ENCODE data around the gene ADGRL4.
"Not testable (repeated sequence)": the region's sequence is repeated elsewhere in the genome, so short reads cannot be mapped to it uniquely, and the experiment has no call there.

ADGRL4 gene

DNA sequence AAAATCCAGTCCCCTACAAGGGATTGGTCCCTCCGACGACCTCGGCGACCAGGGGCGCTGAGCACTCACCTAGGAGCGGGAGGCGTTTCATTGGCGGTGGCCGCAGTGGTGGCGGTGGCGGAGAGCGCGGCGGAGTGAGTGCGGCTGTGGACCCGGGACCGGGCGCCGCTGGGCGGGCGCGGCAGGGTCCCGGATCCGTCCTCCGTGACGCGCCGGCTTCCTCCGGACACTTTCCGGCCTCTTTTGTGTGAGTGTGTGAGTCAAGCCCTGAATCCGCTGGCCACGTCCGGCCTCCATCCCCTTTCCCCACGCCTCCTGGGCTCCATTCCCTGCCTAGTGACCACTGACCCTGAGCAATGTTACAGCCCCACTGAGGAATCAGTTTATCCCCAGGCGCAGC, at the start of gene ADGRL4:
TSS of gene ADGRL4 (minus strand) at position 167 of the 400 bp plus-strand sequence. CDS start at position 91, 76 bp downstream.
- DNase-seq, result no peak

DNA sequence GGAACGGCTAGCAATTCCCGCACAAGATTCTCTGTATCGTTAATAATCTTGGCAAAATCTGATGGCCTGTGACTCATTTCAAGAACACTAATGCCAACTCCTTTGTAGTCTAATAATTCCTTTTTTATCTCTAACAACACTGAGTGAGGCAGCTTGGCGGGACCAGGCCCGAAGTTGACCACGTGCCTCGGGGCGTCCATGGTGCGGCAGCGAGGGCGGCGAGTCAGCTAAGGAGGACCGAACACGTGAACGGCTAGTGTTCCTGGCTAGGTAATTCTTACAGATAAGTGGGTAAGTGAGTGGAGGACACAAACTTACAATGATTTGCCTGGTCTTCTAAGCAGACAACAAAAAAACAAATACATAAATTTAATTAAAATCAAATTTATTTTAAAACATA, 49.3 kb upstream of the ADGRL4 start:
- no peak for DNase-seq

DNA sequence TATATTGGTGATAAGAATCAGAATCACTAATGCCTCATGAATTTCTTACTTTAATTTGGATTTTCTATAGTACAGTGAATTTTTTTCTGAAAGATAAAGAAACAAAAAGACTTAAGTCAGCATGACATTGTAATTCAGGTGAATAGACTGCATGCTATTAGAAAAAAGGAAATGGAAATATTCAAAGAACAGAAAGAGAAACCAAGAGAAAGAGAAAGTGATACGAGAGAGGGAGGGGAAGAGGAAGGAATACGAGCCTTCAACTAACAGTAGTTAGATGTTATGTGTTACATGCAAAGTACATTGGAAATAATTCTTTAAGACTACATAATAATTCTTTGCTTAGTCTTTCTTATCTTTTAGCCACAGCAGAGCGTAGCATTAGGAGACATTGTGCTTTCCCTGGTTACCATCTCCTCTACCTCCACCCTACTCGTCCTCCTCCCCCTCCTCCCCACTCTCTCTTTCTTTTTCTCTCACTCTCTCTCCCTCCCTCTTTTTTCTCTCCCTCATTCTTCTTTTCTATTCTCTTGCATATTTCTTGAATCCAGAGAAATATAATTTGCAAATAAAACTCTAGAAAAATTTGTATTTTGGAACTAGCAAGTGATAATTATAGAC, 46.4 kb upstream of the ADGRL4 start:
- no peak for DNase-seq

DNA sequence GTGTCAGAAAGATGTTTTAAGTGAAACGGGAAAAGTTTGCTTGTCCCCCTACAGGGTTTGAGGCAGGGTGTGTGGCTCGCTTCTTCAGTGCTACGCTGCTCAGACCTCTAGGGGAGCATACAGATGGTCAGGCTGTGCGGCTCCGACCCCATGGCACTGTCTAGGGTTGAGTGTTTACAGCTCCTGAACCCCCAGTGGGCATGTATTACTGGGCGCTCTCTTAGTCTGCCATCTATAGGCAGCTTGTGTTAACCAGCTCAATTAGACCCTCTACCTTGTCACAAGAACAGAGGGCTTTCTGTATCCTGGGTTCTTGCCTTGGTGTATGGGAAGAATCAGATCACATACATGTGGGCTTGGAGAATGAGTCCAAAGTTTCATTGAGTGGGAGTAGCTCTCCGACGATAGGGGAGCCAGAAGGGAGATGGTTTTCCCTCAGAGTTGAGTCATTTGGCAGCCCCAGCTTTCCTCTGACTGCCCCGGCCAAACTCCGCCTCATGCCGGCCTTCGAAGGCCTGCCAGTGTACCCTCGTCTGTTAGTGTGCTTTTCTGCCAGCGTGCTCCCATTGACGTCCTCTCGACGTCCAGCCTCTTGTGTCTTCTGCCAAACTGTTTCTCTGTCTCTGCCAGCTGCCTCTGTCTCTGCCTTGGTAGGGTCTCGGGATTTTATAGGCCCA, 38.6 kb upstream of the ADGRL4 start:
- DNase-seq, result no peak

DNA sequence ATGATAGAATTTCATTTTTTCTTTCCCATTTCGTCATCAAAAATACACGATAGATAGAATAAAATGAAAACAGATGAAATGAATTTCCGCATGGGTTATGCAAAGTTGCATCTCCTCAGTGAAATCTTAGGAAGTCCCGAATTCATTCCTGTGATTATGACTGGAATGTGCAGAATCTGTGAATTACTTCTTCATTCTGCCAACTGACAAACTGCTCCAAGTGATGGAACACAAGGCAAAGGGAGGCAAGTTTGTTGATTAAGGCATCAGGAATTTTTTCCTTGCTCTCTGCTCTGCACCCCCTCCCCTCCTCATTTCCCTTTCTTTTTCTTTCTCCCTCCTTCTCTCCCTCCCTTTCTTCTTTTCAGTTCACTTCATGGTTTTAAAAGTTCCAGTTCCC, 37.0 kb upstream of the ADGRL4 start:
- DNase-seq, result no peak

DNA sequence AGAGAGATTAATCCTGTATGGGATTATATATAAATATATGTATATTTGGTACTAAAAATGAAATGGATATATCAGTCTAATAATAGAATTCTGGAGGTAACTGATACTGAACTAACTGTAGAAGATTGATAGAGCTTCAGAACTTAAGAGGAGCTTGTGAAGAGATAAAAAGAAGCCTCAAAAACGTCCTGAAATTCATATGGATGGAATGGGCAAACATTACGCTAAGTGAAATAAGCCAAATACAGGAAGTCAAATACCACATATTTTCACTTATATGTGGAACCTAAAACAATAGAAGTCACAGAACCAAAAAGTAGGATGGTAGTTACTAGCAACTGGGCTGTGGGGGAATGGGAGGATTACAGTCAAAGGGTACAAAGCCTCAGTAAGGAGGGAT, 36.0 kb upstream of the ADGRL4 start:
- DNase-seq, result no peak

DNA sequence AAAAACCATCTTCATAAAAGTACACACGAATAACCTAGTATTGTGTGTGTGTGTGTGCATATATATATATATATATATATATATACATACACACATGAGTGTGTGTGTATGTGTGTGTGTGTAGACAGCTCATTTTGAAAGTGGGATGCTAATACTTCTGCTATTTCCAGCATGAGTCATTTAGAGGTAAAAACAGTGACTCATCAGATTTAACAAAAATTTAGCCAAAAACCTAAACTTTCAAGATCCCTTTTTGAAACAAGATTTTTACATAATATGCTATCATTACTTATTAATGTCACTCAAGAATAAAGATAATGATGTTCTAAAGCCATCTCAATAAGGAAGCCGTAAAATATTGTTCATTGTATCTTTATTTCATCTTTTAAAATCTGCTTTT, 35.6 kb upstream of the ADGRL4 start:
- no peak for DNase-seq

DNA sequence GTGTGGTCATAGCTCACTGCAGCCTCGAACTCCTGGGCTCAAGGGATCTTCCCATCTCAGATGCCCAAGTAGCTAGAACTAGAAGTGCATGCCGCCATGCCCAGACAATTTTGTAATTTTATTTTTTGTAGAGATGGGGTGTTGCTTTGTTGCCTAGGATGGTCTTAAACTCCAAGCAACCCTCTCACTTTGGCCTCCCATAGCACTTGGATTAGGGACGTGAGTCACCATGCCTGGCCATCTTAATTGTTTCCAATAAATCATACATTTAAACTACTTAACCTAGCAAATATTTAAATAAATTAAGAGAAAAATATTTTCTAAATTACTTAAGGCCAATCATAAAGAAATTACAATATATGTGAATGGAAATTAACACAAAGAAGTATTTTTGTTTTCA, 35.1 kb upstream of the ADGRL4 start:
- DNase-seq, result no peak

DNA sequence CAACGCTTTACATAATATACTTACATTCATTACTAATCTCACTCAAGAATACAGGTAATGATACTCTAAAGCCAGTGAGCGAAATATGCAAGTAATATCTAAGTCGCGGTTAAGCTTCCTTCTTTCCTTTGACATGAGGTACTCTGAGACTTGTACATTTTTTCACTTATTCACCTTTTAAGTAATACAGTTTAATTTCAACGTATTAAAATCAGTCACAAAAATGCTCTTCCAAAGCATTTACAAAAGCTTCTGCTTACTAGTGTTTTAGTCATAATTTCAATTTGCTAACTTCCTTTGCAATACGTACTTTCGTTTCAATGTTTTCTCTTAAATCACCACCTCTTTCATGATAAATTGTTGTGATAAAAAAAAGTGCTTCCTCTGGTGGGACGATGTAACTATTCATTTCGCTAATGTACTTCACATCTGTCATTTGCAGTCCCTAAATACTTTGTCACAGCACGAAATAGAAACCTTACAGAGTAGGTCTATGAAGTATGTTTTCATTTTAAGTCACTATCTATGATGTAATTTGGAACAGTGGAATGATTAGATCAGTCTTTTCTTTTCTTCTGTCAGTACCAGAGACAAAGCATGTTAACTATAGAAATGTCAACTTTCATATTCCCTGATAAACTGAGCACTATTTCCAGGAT, 34.0 kb upstream of the ADGRL4 start:
- no peak for DNase-seq

DNA sequence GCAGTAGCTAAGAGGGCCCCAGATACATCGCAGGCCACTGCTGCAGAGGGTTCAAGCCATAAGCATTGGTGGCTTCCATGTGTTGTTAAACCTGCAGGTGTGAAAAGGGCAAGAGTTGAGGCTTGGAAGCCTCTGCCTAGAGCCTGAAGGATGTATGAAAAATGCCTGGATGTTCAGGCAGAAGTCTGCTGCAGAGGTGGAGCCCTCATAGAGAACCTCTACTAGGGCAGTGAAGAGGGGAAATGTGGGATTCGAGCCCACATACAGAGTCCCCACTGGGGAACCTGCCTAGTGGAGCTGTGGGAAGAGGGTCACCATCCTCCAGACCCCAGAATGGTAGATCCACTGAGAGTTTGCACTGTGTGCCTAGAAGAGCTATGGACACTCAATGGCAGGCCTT, 30.6 kb upstream of the ADGRL4 start:
- no peak for DNase-seq

DNA sequence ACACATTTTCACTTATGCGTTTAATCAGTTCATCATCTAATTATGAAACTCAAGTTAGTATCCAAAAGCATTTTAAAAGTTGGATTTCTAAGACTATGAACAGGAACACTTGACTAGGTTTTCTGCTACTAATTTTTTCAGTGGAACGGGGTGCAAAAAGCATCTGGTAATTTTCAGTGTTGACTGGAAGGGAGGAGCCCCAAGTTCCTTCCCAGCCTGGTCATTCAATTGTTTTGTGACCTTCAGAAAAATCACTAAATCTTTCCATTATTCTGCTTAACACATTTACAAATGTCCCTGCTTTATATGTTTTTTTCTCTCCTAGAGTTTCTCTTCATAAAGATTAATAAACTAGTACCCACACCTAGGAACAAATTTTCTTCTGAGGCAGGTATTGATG, 6.0 kb upstream of the ADGRL4 start:
- no peak for DNase-seq

DNA sequence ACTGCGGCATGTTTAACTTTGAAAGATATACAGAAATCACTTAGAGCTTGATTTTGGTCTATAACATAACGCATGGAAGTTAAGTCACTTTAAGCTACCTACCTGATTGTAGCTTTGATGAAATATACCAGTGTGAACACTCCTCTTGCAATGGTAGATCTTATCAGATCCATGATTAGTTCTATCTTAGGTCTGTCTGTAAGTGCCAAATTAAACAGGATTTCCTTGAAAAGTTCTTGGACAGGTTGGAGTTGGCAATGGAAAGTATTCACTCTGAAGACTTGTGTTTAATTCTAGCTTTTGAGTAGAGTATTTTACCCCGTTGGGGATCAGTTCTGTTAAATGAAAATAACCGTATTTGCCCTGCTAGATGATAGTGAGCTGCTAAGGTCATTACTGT, 4.1 kb upstream of the ADGRL4 start:
- no peak for DNase-seq

DNA sequence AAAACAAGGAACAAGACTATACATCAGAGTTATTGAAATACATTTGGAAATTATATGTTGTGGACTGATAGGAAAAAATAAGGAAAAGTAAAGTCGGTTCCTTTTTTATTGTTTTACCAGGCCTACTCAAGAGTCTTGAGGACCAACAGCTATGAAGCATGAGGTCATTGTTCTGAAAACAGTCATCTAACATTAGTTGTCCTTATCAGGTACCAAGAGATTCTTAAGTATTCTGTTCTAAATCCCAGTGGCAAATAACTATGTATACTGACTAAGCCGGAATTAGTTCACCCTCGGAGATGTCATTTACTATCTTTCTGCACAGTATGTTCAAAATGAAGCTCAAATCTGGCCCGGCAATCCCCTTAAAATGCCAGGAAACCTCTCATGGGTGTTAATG, 585 bp downstream of the ADGRL4 start:
- DNase-seq, result no peak

DNA sequence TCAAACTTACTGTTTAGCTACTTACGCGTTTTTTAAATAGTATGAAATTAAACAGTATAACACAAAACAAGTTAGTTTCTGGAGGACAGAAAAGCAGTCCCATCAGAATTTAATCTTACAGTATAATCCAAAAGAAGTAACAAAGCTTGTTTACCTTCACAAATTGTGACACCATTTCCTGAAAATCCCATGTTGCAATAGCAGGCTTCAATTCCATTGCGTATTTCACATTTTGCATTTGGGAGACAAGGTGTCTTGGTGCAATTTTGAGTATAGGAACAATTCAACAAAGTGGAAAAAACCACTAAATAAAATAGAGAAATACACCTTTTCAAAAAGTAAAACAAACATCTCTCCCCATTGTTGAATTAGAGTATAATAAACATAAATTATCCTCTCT, 1.6 kb downstream of the ADGRL4 start:
- DNase-seq, result no peak

DNA sequence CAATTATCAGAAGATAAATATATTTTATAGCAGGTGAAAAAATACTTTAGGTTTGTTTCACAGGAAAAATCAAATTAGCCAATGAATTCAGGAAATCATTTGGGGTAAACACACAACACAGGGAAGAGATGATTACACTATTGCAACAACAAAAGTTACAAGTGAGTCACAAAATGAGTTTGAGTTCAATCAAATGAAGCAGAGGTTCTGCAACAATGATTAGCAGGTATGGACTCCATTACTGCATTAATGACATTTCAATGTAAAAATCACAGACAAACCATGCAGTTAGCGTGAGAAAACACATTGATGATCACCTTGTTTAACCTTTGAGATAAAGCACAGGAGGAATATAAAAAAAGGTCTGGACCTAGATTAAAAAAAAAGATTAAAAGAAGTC, 9.7 kb downstream of the ADGRL4 start:
- no peak for DNase-seq

DNA sequence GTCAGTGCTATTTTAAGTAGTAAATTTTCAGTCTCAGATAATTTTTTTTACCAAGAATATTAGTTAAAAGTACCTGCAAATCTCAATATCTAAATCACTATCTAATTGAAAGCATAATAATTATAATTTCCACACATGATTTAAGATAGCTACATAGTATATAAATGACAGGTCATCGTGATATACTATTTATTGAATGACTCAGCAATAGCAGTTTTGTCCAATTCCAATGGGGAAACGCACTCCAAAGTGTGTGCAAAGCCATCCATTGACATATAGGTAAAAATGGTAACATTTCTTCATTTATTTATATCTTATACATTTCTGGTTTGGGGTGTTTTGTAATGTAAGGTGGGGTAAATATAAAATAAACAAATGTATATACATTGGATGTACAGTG, 19.5 kb downstream of the ADGRL4 start:
- DNase-seq, result no peak

DNA sequence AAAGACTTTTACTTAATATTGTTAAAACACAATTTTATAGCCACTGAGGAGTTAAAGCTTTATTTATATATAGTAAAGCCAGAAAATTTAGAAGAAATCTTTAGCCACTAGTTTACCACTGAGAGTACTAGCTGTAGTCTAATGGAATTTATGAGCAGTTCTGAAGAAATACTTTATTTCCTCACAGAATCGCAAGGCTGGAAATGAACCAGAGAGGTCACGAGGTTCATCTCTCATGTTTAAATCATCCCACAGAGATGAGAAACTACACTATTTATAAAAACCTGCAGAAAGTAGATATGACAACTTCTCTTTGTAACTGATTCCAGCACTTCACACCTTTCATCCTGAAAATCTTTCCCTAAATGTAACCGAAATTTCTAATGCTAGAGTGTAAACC, 26.0 kb downstream of the ADGRL4 start:
- DNase-seq, result no peak

DNA sequence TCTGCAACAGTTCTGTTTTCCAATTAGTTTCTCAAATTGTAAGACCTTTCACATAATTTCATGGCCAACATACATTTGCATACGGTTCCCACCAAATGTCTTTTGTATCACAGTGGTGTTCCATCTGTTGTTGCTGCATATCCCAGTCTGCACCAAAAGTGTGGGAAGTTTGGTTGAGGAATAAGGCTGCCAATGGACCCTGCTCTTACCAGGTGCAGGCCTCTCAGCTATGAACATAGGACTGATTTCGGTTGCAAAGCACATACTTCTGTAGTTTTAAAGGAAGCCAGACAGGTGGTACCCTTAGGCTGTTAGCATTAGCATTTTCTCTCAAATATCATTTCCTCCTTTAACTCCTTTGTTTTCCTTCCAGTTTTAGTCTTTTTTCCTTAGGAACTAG, 33.8 kb downstream of the ADGRL4 start:
- no peak for DNase-seq

DNA sequence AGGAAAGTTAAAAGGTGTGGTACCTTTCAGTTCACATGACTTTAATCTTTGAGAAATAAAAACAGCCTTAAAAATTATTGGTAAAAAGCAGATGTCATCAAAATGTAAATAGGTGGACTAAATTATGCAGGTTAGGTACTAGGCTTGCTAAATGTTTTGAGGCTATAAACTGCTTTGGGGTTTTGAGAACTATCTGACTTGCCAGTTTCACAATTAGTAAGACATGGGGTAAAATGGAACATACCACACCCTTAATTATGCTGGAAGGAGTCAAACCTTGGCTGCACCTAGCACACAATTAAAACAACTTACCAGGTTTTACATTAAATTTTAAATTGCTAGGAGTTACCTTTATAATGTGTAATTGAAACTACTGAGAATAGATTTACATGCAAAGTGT, 39.4 kb downstream of the ADGRL4 start:
- not testable (repeated sequence) for DNase-seq

DNA sequence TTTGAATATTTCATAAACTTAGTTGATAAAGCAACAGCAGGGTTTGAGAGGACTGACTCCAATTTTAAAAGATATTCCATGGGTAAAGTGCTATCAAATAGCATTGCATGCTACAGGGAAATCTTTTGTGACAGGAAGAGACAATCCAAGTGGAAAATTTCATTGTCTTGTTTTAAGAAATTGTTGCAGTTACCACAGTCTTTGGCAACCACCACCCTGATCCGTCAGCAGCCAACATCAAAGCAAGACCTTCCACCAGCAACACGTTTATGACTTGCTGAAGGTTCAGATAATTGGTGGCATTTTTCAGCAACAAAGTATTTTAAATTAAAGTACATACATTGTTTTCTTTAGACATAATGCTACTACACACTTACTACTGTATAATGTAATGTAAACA, 47.8 kb downstream of the ADGRL4 start:
- no peak for DNase-seq

DNA sequence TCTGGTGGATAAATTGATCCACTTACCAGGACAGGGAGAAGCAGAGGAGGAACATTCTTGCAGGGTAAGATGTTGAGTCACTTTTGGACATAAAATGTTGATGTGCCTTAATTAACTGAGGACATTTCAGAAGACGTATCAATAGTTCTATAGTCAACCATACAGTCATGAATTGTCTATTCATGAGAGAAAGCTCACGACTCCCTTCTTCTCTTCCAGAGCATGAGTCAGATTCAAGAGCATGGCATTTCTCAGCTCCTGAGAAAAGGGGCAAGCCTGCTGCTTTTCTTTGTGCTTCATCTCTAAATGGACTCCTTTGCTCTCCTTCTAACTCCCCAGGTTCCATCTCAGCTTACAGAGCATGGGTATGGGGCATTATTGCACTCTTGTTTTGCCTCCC, 55.7 kb downstream of the ADGRL4 start:
- no peak for DNase-seq

DNA sequence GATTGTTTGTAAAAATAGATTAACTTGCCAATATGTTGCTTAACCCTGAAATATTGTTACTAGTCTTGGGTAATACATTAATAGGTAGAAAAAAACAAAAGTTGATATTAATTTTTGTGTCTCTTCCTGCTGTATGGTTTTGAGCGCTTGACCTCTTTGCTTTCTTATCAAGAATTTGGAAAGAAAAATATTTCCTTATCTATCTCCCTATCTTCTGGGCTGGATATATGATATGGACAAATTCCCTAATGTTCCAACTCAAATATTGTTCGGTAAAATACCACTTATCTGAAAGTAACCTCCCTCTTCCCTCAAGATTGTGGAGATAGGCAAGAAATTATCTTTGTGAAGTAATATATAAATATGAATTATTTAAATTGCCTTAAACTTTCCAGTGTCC, 57.3 kb downstream of the ADGRL4 start:
- DNase-seq, result no peak

DNA sequence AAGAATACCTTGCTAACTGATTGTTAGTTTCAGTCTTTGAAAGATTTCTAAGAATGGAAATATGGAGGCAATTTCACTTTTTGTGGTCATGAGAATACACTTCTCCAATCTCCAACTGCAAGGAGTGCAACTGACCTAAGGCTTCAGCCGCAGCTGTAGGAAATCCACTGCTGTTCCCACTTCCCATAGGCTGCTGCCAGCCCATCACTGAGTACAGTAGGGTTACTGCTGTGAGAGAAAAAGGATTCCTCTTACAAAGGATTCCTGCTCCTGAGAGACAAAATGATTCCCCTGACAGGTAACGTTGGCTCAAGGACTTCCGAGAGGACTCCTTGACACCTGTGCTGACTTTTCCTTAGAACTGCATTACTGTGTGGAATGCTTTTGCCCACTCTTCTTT, 87.4 kb downstream of the ADGRL4 start:
- DNase-seq, result no peak

DNA sequence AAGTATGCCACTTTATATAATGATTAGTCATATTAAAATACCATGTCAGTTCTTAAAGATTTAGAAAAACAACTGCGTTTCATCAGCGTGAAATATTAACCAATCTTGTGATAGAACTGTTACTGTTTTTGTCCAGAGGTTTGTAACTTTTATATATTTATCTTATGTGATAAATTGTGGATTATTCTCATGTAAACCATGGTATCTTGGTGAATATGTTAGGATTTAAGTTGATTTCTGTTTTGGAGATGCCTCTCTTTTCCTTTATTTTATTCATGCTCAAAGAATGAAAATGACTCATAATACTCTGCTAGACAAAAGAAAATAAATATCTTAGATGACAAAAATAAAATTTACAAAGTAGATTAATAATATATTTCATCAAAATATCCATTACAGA, 88.4 kb downstream of the ADGRL4 start:
- no peak for DNase-seq

DNA sequence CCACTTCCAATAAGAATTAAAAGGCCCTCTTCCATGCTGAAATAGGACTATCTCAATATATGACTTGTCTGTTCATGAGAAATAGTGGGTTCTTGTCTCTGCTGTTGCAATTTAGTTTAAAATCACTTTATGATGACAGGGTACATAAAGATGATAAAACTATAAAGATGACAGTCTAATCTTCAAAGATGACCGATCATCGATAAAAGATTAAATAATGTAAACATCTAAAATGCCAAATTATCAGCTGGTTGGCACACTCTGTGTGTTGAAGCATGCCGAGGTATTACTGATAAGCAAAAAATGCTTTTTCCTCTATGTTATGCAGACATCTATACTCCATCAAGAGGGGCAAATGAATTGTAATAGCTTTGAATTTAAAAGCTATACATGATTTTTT, 89.5 kb downstream of the ADGRL4 start:
- DNase-seq, result no peak

Measured in CD4-positive, alpha-beta T cell treated with Interleukin-6 for 4 hours (primary cell).